Fibroblast of gingiva (primary cell): Measurements from ENCODE around the gene TMEM232.
"Not testable (repeated sequence)": the region's sequence is repeated elsewhere in the genome, so short reads cannot be mapped to it uniquely, and the experiment has no call there.

Source experiments
- DNase-seq: peaks from one replicate; pipeline ENCODE4 v3.0.0-alpha.2; 2011; ENCODE audit warnings: low read depth

TMEM232 gene

GRCh38 chr5:110726249-110727024 is at the start of gene TMEM232:
TSS of gene TMEM232 (minus strand) at chr5:110726671. CDS start at chr5:110667352, 59,319 bp downstream.
- DNase-seq = peak; percentile 51

- DNase-seq = no peak
Observed at GRCh38 chr5:110770286-110770685, 43.8 kb upstream of the TMEM232 start.

- peak; percentile 81 for DNase-seq
Observed at GRCh38 chr5:110769000-110769681, 42.7 kb upstream of the TMEM232 start.

- DNase-seq = peak; percentile 70
Observed at GRCh38 chr5:110768138-110768860, 41.8 kb upstream of the TMEM232 start.

GRCh38 chr5:110760158-110760557 is 33.7 kb upstream of the TMEM232 start:
- no peak for DNase-seq

- peak; percentile 47 for DNase-seq
Observed at GRCh38 chr5:110757118-110757729, 30.8 kb upstream of the TMEM232 start.

GRCh38 chr5:110754181-110754580 is 27.7 kb upstream of the TMEM232 start:
- no peak for DNase-seq

- DNase-seq = no peak
Observed at GRCh38 chr5:110753600-110753999, 27.1 kb upstream of the TMEM232 start.

GRCh38 chr5:110752953-110753352 is 26.5 kb upstream of the TMEM232 start:
- no peak for DNase-seq

- no peak for DNase-seq
Observed at GRCh38 chr5:110751902-110752762, 25.7 kb upstream of the TMEM232 start.

- peak; percentile 86 for DNase-seq
Observed at GRCh38 chr5:110738812-110739651, 12.6 kb upstream of the TMEM232 start, which contains the start of gene SLC25A46. TSS of gene SLC25A46 (plus strand) at chr5:110739007. CDS start at chr5:110739120, 113 bp downstream.

- DNase-seq = no peak
Observed at GRCh38 chr5:110738503-110738811, 12.0 kb upstream of the TMEM232 start.

GRCh38 chr5:110736753-110737152 is 10.3 kb upstream of the TMEM232 start:
- DNase-seq = no peak

- DNase-seq = no peak
Observed at GRCh38 chr5:110735556-110735955, 9.1 kb upstream of the TMEM232 start.

GRCh38 chr5:110734101-110734500 is 7.6 kb upstream of the TMEM232 start:
- no peak for DNase-seq

GRCh38 chr5:110731499-110731898 is 5.0 kb upstream of the TMEM232 start:
- DNase-seq = not testable (repeated sequence)

- no peak for DNase-seq
Observed at GRCh38 chr5:110727025-110727314, 499 bp upstream of the TMEM232 start.

- DNase-seq = no peak
Observed at GRCh38 chr5:110718311-110718710, 8.2 kb downstream of the TMEM232 start.

- DNase-seq = no peak
Observed at GRCh38 chr5:110716247-110717245, 9.9 kb downstream of the TMEM232 start.
